Measurements from ENCODE around the gene IQUB.

DNA sequence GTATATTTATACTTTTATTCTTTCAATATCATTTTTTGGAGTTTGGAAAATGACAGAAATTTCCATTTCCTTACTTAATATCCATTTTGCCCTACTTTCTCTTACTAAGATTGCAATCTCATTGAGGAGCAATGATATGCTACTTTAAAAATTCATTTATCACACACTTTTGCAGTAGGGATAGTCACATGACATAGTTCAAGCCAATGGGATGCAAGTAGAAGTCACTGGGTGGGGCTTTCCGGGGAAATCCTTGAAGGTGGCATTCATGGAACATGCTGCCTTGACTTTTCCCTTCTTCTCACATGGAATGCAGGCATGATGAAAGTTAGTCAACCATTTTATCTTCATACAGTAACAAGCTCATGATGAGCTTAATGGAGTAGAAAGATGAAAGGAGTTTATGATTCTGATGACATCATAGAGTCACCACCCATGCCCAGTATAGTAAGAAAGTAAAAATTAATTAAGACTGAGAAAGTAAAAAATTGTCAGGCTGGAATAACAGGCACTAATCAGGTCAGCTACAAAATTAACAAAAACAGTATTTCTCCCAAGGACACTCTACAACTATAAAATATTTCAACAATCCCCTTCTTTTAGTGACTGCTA lies 33.4 kb downstream of the IQUB start:
- TF ChIP-seq, protein P1, sequence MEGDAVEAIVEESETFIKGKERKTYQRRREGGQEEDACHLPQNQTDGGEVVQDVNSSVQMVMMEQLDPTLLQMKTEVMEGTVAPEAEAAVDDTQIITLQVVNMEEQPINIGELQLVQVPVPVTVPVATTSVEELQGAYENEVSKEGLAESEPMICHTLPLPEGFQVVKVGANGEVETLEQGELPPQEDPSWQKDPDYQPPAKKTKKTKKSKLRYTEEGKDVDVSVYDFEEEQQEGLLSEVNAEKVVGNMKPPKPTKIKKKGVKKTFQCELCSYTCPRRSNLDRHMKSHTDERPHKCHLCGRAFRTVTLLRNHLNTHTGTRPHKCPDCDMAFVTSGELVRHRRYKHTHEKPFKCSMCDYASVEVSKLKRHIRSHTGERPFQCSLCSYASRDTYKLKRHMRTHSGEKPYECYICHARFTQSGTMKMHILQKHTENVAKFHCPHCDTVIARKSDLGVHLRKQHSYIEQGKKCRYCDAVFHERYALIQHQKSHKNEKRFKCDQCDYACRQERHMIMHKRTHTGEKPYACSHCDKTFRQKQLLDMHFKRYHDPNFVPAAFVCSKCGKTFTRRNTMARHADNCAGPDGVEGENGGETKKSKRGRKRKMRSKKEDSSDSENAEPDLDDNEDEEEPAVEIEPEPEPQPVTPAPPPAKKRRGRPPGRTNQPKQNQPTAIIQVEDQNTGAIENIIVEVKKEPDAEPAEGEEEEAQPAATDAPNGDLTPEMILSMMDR (IDR thresholded peaks at IDR 0.05) = no peak
- TF ChIP-seq POLR2A (IDR thresholded peaks at IDR 0.05) (no peak), POLR2AphosphoS5 (IDR thresholded peaks at IDR 0.05) (no peak)

Measured in prostate gland (tissue), 2 donors.